Measurements from ENCODE around the gene RNF41.

RNF41 gene

GRCh38 chr12:56242986-56243385 lies 21.3 kb upstream of the RNF41 start:
- DNase-seq = no peak

GRCh38 chr12:56241424-56242303 lies 19.9 kb upstream of the RNF41 start:
- no peak for DNase-seq

- no peak for DNase-seq
Measured at GRCh38 chr12:56237552-56237951, 15.8 kb upstream of the RNF41 start.

GRCh38 chr12:56236985-56237384 lies 15.3 kb upstream of the RNF41 start:
- no peak for DNase-seq

GRCh38 chr12:56236091-56236490 lies 14.4 kb upstream of the RNF41 start:
- no peak for DNase-seq

GRCh38 chr12:56234746-56235436 lies 13.2 kb upstream of the RNF41 start:
- DNase-seq = no peak

- no peak for DNase-seq
Measured at GRCh38 chr12:56231184-56231582, 9.5 kb upstream of the RNF41 start.

GRCh38 chr12:56230432-56231183 lies 8.9 kb upstream of the RNF41 start:
- DNase-seq = no peak

GRCh38 chr12:56229916-56230431 lies 8.3 kb upstream of the RNF41 start, which contains the start of gene SLC39A5:
Gene SLC39A5 (plus strand): TSS chr12:56230051. CDS start chr12:56231275, 1,224 bp downstream.
- no peak for DNase-seq

GRCh38 chr12:56229082-56229481 lies 7.4 kb upstream of the RNF41 start:
- no peak for DNase-seq

- no peak for DNase-seq
Measured at GRCh38 chr12:56224954-56225353, 3.2 kb upstream of the RNF41 start.

GRCh38 chr12:56224102-56224701 lies 2.5 kb upstream of the RNF41 start, which contains the start of gene NABP2:
Gene NABP2 (plus strand): TSS chr12:56224342. CDS start chr12:56224857, 515 bp downstream.
- DNase-seq = peak; percentile 97

GRCh38 chr12:56223571-56224101 lies 1.9 kb upstream of the RNF41 start:
- DNase-seq = no peak

GRCh38 chr12:56222531-56222895 lies 791 bp upstream of the RNF41 start:
- no peak for DNase-seq

- no peak for DNase-seq
Measured at GRCh38 chr12:56221232-56221756, 428 bp downstream of the RNF41 start.

- DNase-seq = no peak
Measured at GRCh38 chr12:56220611-56221231, 1.0 kb downstream of the RNF41 start.

- no peak for DNase-seq
Measured at GRCh38 chr12:56219840-56220239, 1.9 kb downstream of the RNF41 start.

GRCh38 chr12:56216461-56216860 lies 5.3 kb downstream of the RNF41 start:
- DNase-seq = no peak

GRCh38 chr12:56213878-56214277 lies 7.8 kb downstream of the RNF41 start:
- DNase-seq = no peak

GRCh38 chr12:56212361-56212760 lies 9.4 kb downstream of the RNF41 start:
- no peak for DNase-seq

- no peak for DNase-seq
Measured at GRCh38 chr12:56208006-56208405, 13.7 kb downstream of the RNF41 start.
